Caco-2 (cell line): ENCODE measurements around the gene GPR137B. TPM values are rescaled to one million over a fixed set of nuclear protein-coding genes. Genes with fewer than 3 reads are reported as not detected.

ENCODE experiments used
- BruUV-seq: library from RNA; stranded (reverse); fragments of 400-500 nt; replicated peaks from 2 replicates; lab custom pipeline; 2021; lab: Mats Ljungman, UMichigan
- CTCF ChIA-PET: fragments of 300-600 bp; sonication (Branson Sonifier 250); formaldehyde crosslinking; loops from one replicate; lab custom pipeline; 2022; ENCODE audit warnings: antibody characterized with exemption; lab: Charles Lee
- POLR2A ChIA-PET: fragments of 300-600 bp; sonication (Branson Sonifier 250); formaldehyde crosslinking; loops from one replicate; lab custom pipeline; 2022; ENCODE audit warnings: antibody characterized with exemption; lab: Charles Lee
- DNase-seq, 2 experiments: peaks; one replicate each; pipeline versions ENCODE4 v3.0.0 to v3.0.0-alpha.2; 2020 to 2022
- H3K27me3 ChIP-seq: replicated peaks from 2 replicates; pipeline ENCODE4 v1.6.0; 2011; ENCODE audit warnings: low read length; ENCODE audit not compliant: control insufficient read depth, insufficient read depth
- H3K36me3 ChIP-seq: 2 replicates; pipeline ENCODE4 v1.5.1; 2011; ENCODE audit warnings: low read length; ENCODE audit not compliant: control insufficient read depth, insufficient read depth
- H3K4me1 ChIP-seq: fragments of 250-450 bp; sonication (Bioruptor Pico); 2 replicates; pipeline ENCODE4 v1.5.1; 2020; ENCODE audit warnings: mild to moderate bottlenecking
- H3K4me3 ChIP-seq: 2 replicates; pipeline ENCODE4 v1.5.1; 2011; ENCODE audit warnings: low read depth, mild to moderate bottlenecking, control low read depth, low read length
- H3K9me3 ChIP-seq: fragments of 250-450 bp; sonication (Bioruptor Pico); 2 replicates; pipeline ENCODE4 v1.5.1; 2020; ENCODE audit warnings: mild to moderate bottlenecking, moderate library complexity
- H3K27ac Mint-ChIP-seq: one replicate; pipeline ENCODE4 v1.8.0; 2022; ENCODE audit warnings: mixed read lengths; ENCODE audit not compliant: unreplicated experiment
- H3K27me3 Mint-ChIP-seq: one replicate; pipeline ENCODE4 v1.8.0; 2022; ENCODE audit warnings: mixed read lengths; ENCODE audit not compliant: insufficient read depth, unreplicated experiment
- H3K36me3 Mint-ChIP-seq: one replicate; pipeline ENCODE4 v1.8.0; 2022; ENCODE audit warnings: mild to moderate bottlenecking, mixed read lengths; ENCODE audit not compliant: insufficient read depth, unreplicated experiment
- H3K4me1 Mint-ChIP-seq: one replicate; pipeline ENCODE4 v1.8.0; 2022; ENCODE audit warnings: low read depth, mixed read lengths; ENCODE audit not compliant: unreplicated experiment
- H3K4me3 Mint-ChIP-seq: one replicate; pipeline ENCODE4 v1.8.0; 2022; ENCODE audit warnings: mild to moderate bottlenecking, moderate library complexity, mixed read lengths; ENCODE audit not compliant: unreplicated experiment
- H3K9me3 Mint-ChIP-seq: one replicate; pipeline ENCODE4 v1.8.0; 2022; ENCODE audit warnings: mixed read lengths; ENCODE audit not compliant: unreplicated experiment
- intact Hi-C: fragments of 100-400 bp; cut with micrococcal nuclease; formaldehyde crosslinking; loops from one replicate; pipeline ENCODE4 v1.10.0; 2022; ENCODE audit not compliant: unreplicated experiment
- total RNA-seq: library from RNA; stranded (reverse); gene quantifications from 2 replicates; pipeline ENCODE4 v1.2.3, GENCODE V29; 2022
- TF ChIP-seq, protein P1 (sequence below), 2 experiments: fragments of 200-600 bp in 1 of 2; IDR thresholded peaks; 1 replicate in 1 of 2; 2 replicates in 1 of 2; pipeline versions ENCODE4 v1.5.1 to v1.8.0; 2011 to 2022; ENCODE audit warnings: antibody characterized with exemption in 1 of 2, control low read depth in 1 of 2, inconsistent platforms in 1 of 2, low read depth in 1 of 2, low read length in 1 of 2, mild to moderate bottlenecking in 1 of 2, moderate library complexity in 1 of 2; ENCODE audit not compliant: insufficient read depth in 1 of 2, severe bottlenecking in 1 of 2, unreplicated experiment in 1 of 2

GPR137B gene
- total RNA-seq, 1 experiment from 2014 or later, result 5.9 TPM

DNA sequence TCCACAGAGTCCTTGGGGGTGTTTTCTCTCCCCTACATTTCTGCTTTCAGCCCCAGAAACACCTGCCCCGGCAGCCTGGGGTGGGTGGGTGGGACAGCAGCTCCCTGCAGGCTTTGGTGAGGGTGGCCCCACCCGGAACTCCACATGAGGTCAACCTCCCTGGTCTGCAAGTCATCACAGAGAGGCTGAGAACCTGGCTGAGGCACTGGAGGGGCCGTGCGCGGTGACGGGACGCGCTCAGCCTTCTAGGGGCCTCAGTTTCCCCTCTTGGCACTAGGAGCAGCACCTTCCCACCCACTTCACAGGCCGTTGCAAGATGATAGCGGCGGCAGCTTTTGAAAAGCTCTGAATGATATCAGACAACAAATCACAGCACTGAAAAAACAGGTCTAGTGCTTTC is 39.7 kb upstream of the GPR137B start:
- Mint-ChIP-seq H3K4me1 (no peaks in the 10 kb centered on the region), H3K27ac (no peak overlapping the region), H3K9me3 (no peaks in the 10 kb centered on the region), H3K4me3 (no peak overlapping the region), H3K27me3 (no peaks in the 10 kb centered on the region), H3K36me3 (no peaks in the 10 kb centered on the region)
- intact Hi-C loops, result loop anchor here (1.0 to 10.0 kb wide), 7 partner anchors 212 to 1284 kb away; partner anchors contain the start of gene HEATR1
- Histone ChIP-seq H3K4me3 (no peak overlapping the region), H3K4me1 (no peaks in the 10 kb centered on the region), H3K36me3 (no peaks in the 10 kb centered on the region), H3K9me3 (no peaks in the 10 kb centered on the region), H3K27me3 (no peaks in the 10 kb centered on the region)
- TF ChIP-seq, protein P1, sequence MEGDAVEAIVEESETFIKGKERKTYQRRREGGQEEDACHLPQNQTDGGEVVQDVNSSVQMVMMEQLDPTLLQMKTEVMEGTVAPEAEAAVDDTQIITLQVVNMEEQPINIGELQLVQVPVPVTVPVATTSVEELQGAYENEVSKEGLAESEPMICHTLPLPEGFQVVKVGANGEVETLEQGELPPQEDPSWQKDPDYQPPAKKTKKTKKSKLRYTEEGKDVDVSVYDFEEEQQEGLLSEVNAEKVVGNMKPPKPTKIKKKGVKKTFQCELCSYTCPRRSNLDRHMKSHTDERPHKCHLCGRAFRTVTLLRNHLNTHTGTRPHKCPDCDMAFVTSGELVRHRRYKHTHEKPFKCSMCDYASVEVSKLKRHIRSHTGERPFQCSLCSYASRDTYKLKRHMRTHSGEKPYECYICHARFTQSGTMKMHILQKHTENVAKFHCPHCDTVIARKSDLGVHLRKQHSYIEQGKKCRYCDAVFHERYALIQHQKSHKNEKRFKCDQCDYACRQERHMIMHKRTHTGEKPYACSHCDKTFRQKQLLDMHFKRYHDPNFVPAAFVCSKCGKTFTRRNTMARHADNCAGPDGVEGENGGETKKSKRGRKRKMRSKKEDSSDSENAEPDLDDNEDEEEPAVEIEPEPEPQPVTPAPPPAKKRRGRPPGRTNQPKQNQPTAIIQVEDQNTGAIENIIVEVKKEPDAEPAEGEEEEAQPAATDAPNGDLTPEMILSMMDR (IDR thresholded peaks at IDR 0.05; ENCODE audit: insufficient read depth in 1 of 2, low read depth in 1 of 2, low read length in 1 of 2, severe bottlenecking in 1 of 2, unreplicated experiment in 1 of 2), result no peak
- DNase-seq, result no peak
- BruUV-seq, result no TSS peak
- ChIA-PET CTCF (interaction anchor here (1.1 kb wide), 1 partner anchor 429 kb away, joined by 3 read pairs; no protein-coding TSS in a partner anchor), POLR2A (no interaction called here)

DNA sequence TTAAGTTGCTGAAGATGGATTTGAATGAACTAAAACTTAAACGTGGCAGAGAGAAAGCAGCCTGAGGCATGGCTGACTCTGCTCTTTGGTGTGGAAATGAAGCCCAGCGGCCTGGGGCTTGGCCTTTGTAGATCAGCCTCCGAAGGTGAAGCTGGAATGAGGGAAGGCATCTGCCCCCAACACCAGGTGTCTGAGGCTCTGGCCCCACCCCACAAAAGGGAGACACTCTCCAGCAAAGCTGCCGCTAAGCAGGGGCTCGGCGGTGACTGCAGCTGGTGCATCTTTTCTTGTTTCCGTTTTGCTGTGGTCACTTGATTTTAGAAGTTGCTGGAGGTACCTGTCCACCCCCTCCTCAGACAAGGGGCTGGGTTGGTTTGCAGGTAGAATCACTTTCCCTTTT is 39.3 kb upstream of the GPR137B start:
- POLR2A ChIA-PET, result no interaction called here
- no peaks in the 10 kb centered on the region for H3K4me1 ChIP-seq
- no peaks in the 10 kb centered on the region for H3K9me3 ChIP-seq
- CTCF ChIA-PET, result interaction anchor here (1.1 kb wide), 1 partner anchor 429 kb away, joined by 3 read pairs; no protein-coding TSS in a partner anchor
- TF ChIP-seq, protein P1 (IDR thresholded peaks at IDR 0.05; ENCODE audit: insufficient read depth in 1 of 2, low read depth in 1 of 2, low read length in 1 of 2, severe bottlenecking in 1 of 2, unreplicated experiment in 1 of 2), result no peak
- H3K4me3 ChIP-seq, result no peak overlapping the region
- no peaks in the 10 kb centered on the region for H3K36me3 ChIP-seq
- BruUV-seq, result no TSS peak
- no peak overlapping the region for H3K27ac Mint-ChIP-seq
- H3K27me3 ChIP-seq, result no peaks in the 10 kb centered on the region
- H3K4me3 Mint-ChIP-seq, result no peak overlapping the region
- no peak for DNase-seq
- no peaks in the 10 kb centered on the region for H3K36me3 Mint-ChIP-seq
- intact Hi-C loops, result loop anchor here (1.0 to 10.0 kb wide), 7 partner anchors 212 to 1283 kb away; partner anchors contain the start of gene HEATR1
- H3K4me1 Mint-ChIP-seq, result no peaks in the 10 kb centered on the region
- no peaks in the 10 kb centered on the region for H3K27me3 Mint-ChIP-seq
- H3K9me3 Mint-ChIP-seq, result no peaks in the 10 kb centered on the region

DNA sequence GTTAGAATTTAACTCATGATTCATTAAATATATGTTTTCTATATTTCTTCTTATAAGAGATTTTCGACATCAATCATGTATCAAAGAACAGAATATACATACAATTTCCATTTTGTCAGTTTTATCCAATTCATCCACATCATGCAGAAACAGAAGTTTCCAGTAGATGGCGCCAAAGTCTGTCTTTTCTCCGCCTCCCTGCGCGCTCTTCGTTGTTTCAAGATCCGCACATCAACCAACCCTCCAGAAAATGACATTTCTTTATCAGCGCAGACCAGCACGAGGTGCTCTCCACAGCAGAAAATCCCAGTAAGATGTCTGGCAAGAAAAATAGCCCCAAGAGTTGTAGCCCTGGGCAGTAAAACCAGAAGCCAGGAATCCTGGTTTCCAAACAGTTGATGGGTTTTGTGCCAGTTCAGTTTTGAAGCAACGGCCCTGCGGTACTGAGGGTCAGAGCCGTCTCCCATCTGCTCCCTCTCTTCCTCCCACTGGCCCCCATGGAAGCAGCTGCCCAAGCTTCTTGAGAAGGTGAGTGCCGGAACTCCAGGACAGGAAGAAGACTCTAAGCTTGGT is 38.6 kb upstream of the GPR137B start:
- peak in 1 of 2 experiments; percentile 65 for DNase-seq
- ChIA-PET POLR2A (no interaction called here), CTCF (no interaction called here)
- H3K27me3 ChIP-seq, result no peaks in the 10 kb centered on the region
- H3K27ac Mint-ChIP-seq, result no peak overlapping the region
- no TSS peak for BruUV-seq
- H3K36me3 ChIP-seq, result no peaks in the 10 kb centered on the region
- H3K4me3 ChIP-seq, result no peak overlapping the region
- no peaks in the 10 kb centered on the region for H3K4me1 ChIP-seq
- TF ChIP-seq, protein P1 (IDR thresholded peaks at IDR 0.05; ENCODE audit: insufficient read depth in 1 of 2, low read depth in 1 of 2, low read length in 1 of 2, severe bottlenecking in 1 of 2, unreplicated experiment in 1 of 2), result peak; percentile 70 to 79
- H3K4me3 Mint-ChIP-seq, result no peak overlapping the region
- intact Hi-C loops, result loop anchor here (1.0 to 10.0 kb wide), 7 partner anchors 211 to 1283 kb away; partner anchors contain the start of gene HEATR1
- no peaks in the 10 kb centered on the region for H3K9me3 Mint-ChIP-seq
- H3K9me3 ChIP-seq, result no peaks in the 10 kb centered on the region
- no peaks in the 10 kb centered on the region for H3K27me3 Mint-ChIP-seq
- no peaks in the 10 kb centered on the region for H3K36me3 Mint-ChIP-seq
- no peaks in the 10 kb centered on the region for H3K4me1 Mint-ChIP-seq
